Measurements from ENCODE around the gene MAX. TPM values are rescaled to one million over a fixed set of nuclear protein-coding genes. Genes with fewer than 3 reads are reported as not detected.
"Not testable (repeated sequence)": the region's sequence is repeated elsewhere in the genome, so short reads cannot be mapped to it uniquely, and the experiment has no call there.

MAX gene
- total and polyA plus RNA-seq, 2 donors from 2014 or later, result 48.9 to 89.4 TPM

- Histone ChIP-seq H3K9me3 (ENCODE audit: control insufficient read depth in 2 of 3, insufficient read depth in 1 of 3, low read length in 3 of 3) (no peaks in the 10 kb centered on the region), H3K4me1 (ENCODE audit: control insufficient read depth in 2 of 3, insufficient read depth in 2 of 3, low read depth in 1 of 3, low read length in 3 of 3) (peaks cover 0 to 7% (median 7%) of the 10 kb centered on the region in 3 donors), H3K27ac (ENCODE audit: low read depth in 2 of 2, low read length in 2 of 2) (no peak overlapping the region), H3K27me3 (ENCODE audit: control insufficient read depth, insufficient read depth, low read length) (no peaks in the 10 kb centered on the region), H3K4me3 (ENCODE audit: low read length in 3 of 3) (no peak overlapping the region), H3K36me3 (ENCODE audit: control insufficient read depth in 2 of 3, insufficient read depth in 3 of 3, low read length in 3 of 3) (peaks cover 0 to 6% (median 2%) of the 10 kb centered on the region in 3 donors), H3K9ac (ENCODE audit: low read length in 3 of 3) (no peak overlapping the region)
- FAIRE-seq (no peak), DNase-seq (peak in 1 of 5 donors; percentile 86)
- no peak for TF ChIP-seq CTCF (IDR thresholded peaks at IDR 0.05; ENCODE audit: borderline replicate concordance, extremely low read depth, insufficient read depth)
- intact Hi-C loops (cut with DNase I), result no loop called here
Measured at GRCh38 chr14:65035049-65035448, 67.3 kb downstream of the MAX start.

GRCh38 chr14:65034021-65034420 is 68.3 kb downstream of the MAX start:
- no peaks in the 10 kb centered on the region for H3K9me3 ChIP-seq (ENCODE audit: control insufficient read depth in 2 of 3, insufficient read depth in 1 of 3, low read length in 3 of 3)
- FAIRE-seq (no peak), DNase-seq (no peak)
- no peaks in the 10 kb centered on the region for H3K27me3 ChIP-seq (ENCODE audit: control insufficient read depth, insufficient read depth, low read length)
- no peak overlapping the region for H3K4me3 ChIP-seq (ENCODE audit: low read length in 3 of 3)
- H3K27ac ChIP-seq (ENCODE audit: low read depth in 2 of 2, low read length in 2 of 2), result no peak overlapping the region
- H3K9ac ChIP-seq (ENCODE audit: low read length in 3 of 3), result peak overlapping the region in 1 of 3 donors; percentile 6
- no peak for TF ChIP-seq CTCF (IDR thresholded peaks at IDR 0.05; ENCODE audit: borderline replicate concordance, extremely low read depth, insufficient read depth)
- intact Hi-C loops (cut with DNase I), result no loop called here
- H3K36me3 ChIP-seq (ENCODE audit: control insufficient read depth in 2 of 3, insufficient read depth in 3 of 3, low read length in 3 of 3), result peaks cover 0 to 12% (median 2%) of the 10 kb centered on the region in 3 donors
- H3K4me1 ChIP-seq (ENCODE audit: control insufficient read depth in 2 of 3, insufficient read depth in 2 of 3, low read depth in 1 of 3, low read length in 3 of 3), result peaks cover 0 to 7% (median 7%) of the 10 kb centered on the region in 3 donors

GRCh38 chr14:65033181-65033580 is 69.1 kb downstream of the MAX start:
- no peaks in the 10 kb centered on the region for H3K9me3 ChIP-seq (ENCODE audit: control insufficient read depth in 2 of 3, insufficient read depth in 1 of 3, low read length in 3 of 3)
- no peak overlapping the region for H3K9ac ChIP-seq (ENCODE audit: low read length in 3 of 3)
- H3K4me1 ChIP-seq (ENCODE audit: control insufficient read depth in 2 of 3, insufficient read depth in 2 of 3, low read depth in 1 of 3, low read length in 3 of 3), result peaks cover 0 to 7% (median 7%) of the 10 kb centered on the region in 3 donors
- no peak overlapping the region for H3K4me3 ChIP-seq (ENCODE audit: low read length in 3 of 3)
- DNase-seq, result no peak
- intact Hi-C loops (cut with DNase I), result no loop called here
- no peaks in the 10 kb centered on the region for H3K27me3 ChIP-seq (ENCODE audit: control insufficient read depth, insufficient read depth, low read length)
- peaks cover 2 to 15% (median 6%) of the 10 kb centered on the region in 3 donors for H3K36me3 ChIP-seq (ENCODE audit: control insufficient read depth in 2 of 3, insufficient read depth in 3 of 3, low read length in 3 of 3)
- H3K27ac ChIP-seq (ENCODE audit: low read depth in 2 of 2, low read length in 2 of 2), result no peak overlapping the region
- no peak for TF ChIP-seq CTCF (IDR thresholded peaks at IDR 0.05; ENCODE audit: borderline replicate concordance, extremely low read depth, insufficient read depth)
- no peak for FAIRE-seq

GRCh38 chr14:65032319-65032718 is 70.0 kb downstream of the MAX start:
- no peak overlapping the region for H3K4me3 ChIP-seq (ENCODE audit: low read length in 3 of 3)
- no peak overlapping the region for H3K27ac ChIP-seq (ENCODE audit: low read depth in 2 of 2, low read length in 2 of 2)
- H3K36me3 ChIP-seq (ENCODE audit: control insufficient read depth in 2 of 3, insufficient read depth in 3 of 3, low read length in 3 of 3), result peaks cover 2 to 24% (median 12%) of the 10 kb centered on the region in 3 donors
- H3K9me3 ChIP-seq (ENCODE audit: control insufficient read depth in 2 of 3, insufficient read depth in 1 of 3, low read length in 3 of 3), result no peaks in the 10 kb centered on the region
- TF ChIP-seq CTCF (IDR thresholded peaks at IDR 0.05; ENCODE audit: borderline replicate concordance, extremely low read depth, insufficient read depth), result no peak
- no peaks in the 10 kb centered on the region for H3K27me3 ChIP-seq (ENCODE audit: control insufficient read depth, insufficient read depth, low read length)
- H3K4me1 ChIP-seq (ENCODE audit: control insufficient read depth in 2 of 3, insufficient read depth in 2 of 3, low read depth in 1 of 3, low read length in 3 of 3), result peaks cover 0 to 7% (median 7%) of the 10 kb centered on the region in 3 donors
- intact Hi-C loops (cut with DNase I), result no loop called here
- FAIRE-seq, result no peak
- DNase-seq, result no peak
- no peak overlapping the region for H3K9ac ChIP-seq (ENCODE audit: low read length in 3 of 3)

- peaks cover 2 to 25% (median 17%) of the 10 kb centered on the region in 3 donors for H3K36me3 ChIP-seq (ENCODE audit: control insufficient read depth in 2 of 3, insufficient read depth in 3 of 3, low read length in 3 of 3)
- H3K27ac ChIP-seq (ENCODE audit: low read depth in 2 of 2, low read length in 2 of 2); H3K4me1 ChIP-seq (ENCODE audit: control insufficient read depth in 2 of 3, insufficient read depth in 2 of 3, low read depth in 1 of 3, low read length in 3 of 3); H3K4me3 ChIP-seq (ENCODE audit: low read length in 3 of 3); FAIRE-seq; H3K9me3 ChIP-seq (ENCODE audit: control insufficient read depth in 2 of 3, insufficient read depth in 1 of 3, low read length in 3 of 3); DNase-seq; intact Hi-C loops (cut with DNase I); H3K27me3 ChIP-seq (ENCODE audit: control insufficient read depth, insufficient read depth, low read length); H3K9ac ChIP-seq (ENCODE audit: low read length in 3 of 3): not testable (repeated sequence)
Measured at GRCh38 chr14:65031321-65031720, 71.0 kb downstream of the MAX start.

All from kidney (tissue), 14 donors.